ENCODE results near the gene POLR3H.

GRCh38 chr22:41530890-41531714, 13.2 kb downstream of the POLR3H start:
- TF ChIP-seq CTCF (IDR thresholded peaks at IDR 0.05; ENCODE audit: insufficient read depth, low read depth, low read length) (no peak), EZH2 (IDR thresholded peaks at IDR 0.05; ENCODE audit: insufficient read depth, low read length) (no peak)

All from astrocyte (in vitro differentiated cells and primary cell).